Keratinocyte (primary cell): ENCODE data around the gene MYO7B. TPM values are rescaled to one million over a fixed set of nuclear protein-coding genes. Genes with fewer than 3 reads are reported as not detected.

Source experiments
- DNase-seq: peaks from one replicate; pipeline ENCODE4 v3.0.0-alpha.2; 2011; ENCODE audit warnings: low read depth, missing footprints, low spot score
- FAIRE-seq: peaks from 2 replicates; lab custom pipeline; 2011; peaks lifted over from hg19 to GRCh38; lab: Jason Lieb, UNC
- H2AFZ ChIP-seq: 2 replicates; pipeline ENCODE4 v1.6.0; 2012; ENCODE audit warnings: low read length, control low read depth, inconsistent platforms; ENCODE audit not compliant: control insufficient read depth
- H3K27ac ChIP-seq: 2 replicates; pipeline ENCODE4 v1.5.1; 2011; ENCODE audit warnings: low read length; ENCODE audit not compliant: control insufficient read depth, insufficient read depth
- H3K27me3 ChIP-seq: 3 replicates; pipeline ENCODE4 v1.6.0; 2011; ENCODE audit warnings: low read length; ENCODE audit not compliant: control insufficient read depth, insufficient read depth; ENCODE audit errors: extremely low read depth
- H3K36me3 ChIP-seq, 2 experiments: 2 replicates in 1 of 2; 3 replicates in 1 of 2; pipeline ENCODE4 v1.5.1; 2011; ENCODE audit warnings: low read length in 2 of 2, mild to moderate bottlenecking in 1 of 2; ENCODE audit not compliant: control insufficient read depth in 2 of 2, insufficient read depth in 2 of 2; ENCODE audit errors: extremely low read depth in 1 of 2
- H3K4me1 ChIP-seq: 3 replicates; pipeline ENCODE4 v1.5.1; 2011; ENCODE audit warnings: low read length; ENCODE audit not compliant: control insufficient read depth, insufficient read depth; ENCODE audit errors: extremely low read depth
- H3K4me2 ChIP-seq: 3 replicates; pipeline ENCODE4 v1.6.0; 2011; ENCODE audit warnings: low read depth, low read length; ENCODE audit not compliant: control insufficient read depth, insufficient read depth; ENCODE audit errors: extremely low read depth
- H3K4me3 ChIP-seq, 3 experiments: fragments of 200-600 bp in 1 of 3; sonication (generic) in 1 of 3; 2 replicates in 2 of 3; 3 replicates in 1 of 3; pipeline ENCODE4 v1.5.1; 2011 to 2016; ENCODE audit warnings: low read length in 3 of 3, mild to moderate bottlenecking in 3 of 3, control low read depth in 2 of 3, inconsistent platforms in 1 of 3, low read depth in 1 of 3, mixed read lengths in 1 of 3, mixed run types in 1 of 3, moderate library complexity in 1 of 3; ENCODE audit not compliant: control insufficient read depth in 2 of 3, insufficient read depth in 2 of 3; ENCODE audit errors: extremely low read depth in 1 of 3
- H3K79me2 ChIP-seq: 2 replicates; pipeline ENCODE4 v1.6.0; 2012; ENCODE audit warnings: low read length; ENCODE audit not compliant: control insufficient read depth, insufficient read depth
- H3K9ac ChIP-seq: 3 replicates; pipeline ENCODE4 v1.6.0; 2011; ENCODE audit warnings: low read length; ENCODE audit not compliant: control insufficient read depth, insufficient read depth; ENCODE audit errors: extremely low read depth
- H3K9me1 ChIP-seq: 3 replicates; pipeline ENCODE4 v1.6.0; 2011; ENCODE audit warnings: low read length; ENCODE audit not compliant: control insufficient read depth, insufficient read depth; ENCODE audit errors: extremely low read depth
- H3K9me3 ChIP-seq: 2 replicates; pipeline ENCODE4 v1.5.1; 2012; ENCODE audit warnings: low read depth, low read length; ENCODE audit not compliant: control insufficient read depth
- H4K20me1 ChIP-seq: 3 replicates; pipeline ENCODE4 v1.6.0; 2011; ENCODE audit warnings: low read length; ENCODE audit not compliant: control insufficient read depth, insufficient read depth; ENCODE audit errors: extremely low read depth
- CTCF ChIP-seq, 3 experiments: IDR thresholded peaks in 1 of 3; conservative IDR thresholded peaks in 1 of 3; optimal IDR thresholded peaks in 1 of 3; 2 replicates in 2 of 3; 3 replicates in 1 of 3; pipeline versions ENCODE3 to v1.5.1; 2011; ENCODE audit warnings: low read length in 3 of 3, mild to moderate bottlenecking in 3 of 3, moderate library complexity in 2 of 3, control low read depth in 1 of 3, inconsistent platforms in 1 of 3; ENCODE audit not compliant: insufficient read depth in 2 of 3; ENCODE audit errors: extremely low read depth in 1 of 3
- EZH2 ChIP-seq: IDR thresholded peaks from one replicate; pipeline ENCODE4 v1.6.1; 2012; ENCODE audit warnings: inconsistent platforms, mild to moderate bottlenecking, low read length, moderate library complexity
- dilution Hi-C: fragments of 300-500 bp; cut with MboI; formaldehyde crosslinking; loops from one replicate; pipeline ENCODE4 v1.7.0; 2020; ENCODE audit warnings: low sequenced_read_pairs; ENCODE audit not compliant: extremely low pct_ligation_motif_present
- polyA plus RNA-seq, 5 experiments: library from polyadenylated mRNA; depleted of rRNA in 3 of 5; stranded (reverse) in 3 of 5; stranded (forward) in 1 of 5; unstranded in 1 of 5; fragments of >200 nt; gene quantifications; 1 replicate in 1 of 5; 2 replicates in 3 of 5; 3 replicates in 1 of 5; pipeline versions ENCODE4 v1.2.1 to v1.2.3, GENCODE V29; 2011 to 2012; ENCODE audit warnings: missing spikeins in 2 of 5, low read depth in 1 of 5, low replicate concordance in 1 of 5

The MYO7B gene
- polyA plus RNA-seq, 1 donor (not counting 4 experiments of a cell fraction or from before 2014, with no cell fraction given), result not detected

- DNase-seq (no peak), FAIRE-seq (no peak)
- TF ChIP-seq CTCF (optimal IDR thresholded peaks at IDR 0.05 in 1 of 3, IDR thresholded peaks at IDR 0.05 in 1 of 3, conservative IDR thresholded peaks at IDR 0.05 in 1 of 3; ENCODE audit: extremely low read depth in 1 of 3, insufficient read depth in 2 of 3, low read length in 3 of 3) (no peak), EZH2 (no peak)
- H3K27ac ChIP-seq, result no peak overlapping the region
- H3K9ac ChIP-seq, result no peak overlapping the region
- H2AFZ ChIP-seq, result no peak overlapping the region
- H3K4me3 ChIP-seq, result no peak overlapping the region
- peaks cover 8% of the 10 kb centered on the region for H3K4me1 ChIP-seq
- H3K9me1 ChIP-seq, result no peaks in the 10 kb centered on the region
- H4K20me1 ChIP-seq, result no peaks in the 10 kb centered on the region
- no peak overlapping the region for H3K4me2 ChIP-seq
- no peaks in the 10 kb centered on the region for H3K27me3 ChIP-seq
- no peaks in the 10 kb centered on the region for H3K36me3 ChIP-seq
- no peaks in the 10 kb centered on the region for H3K9me3 ChIP-seq
- H3K79me2 ChIP-seq, result no peaks in the 10 kb centered on the region
- dilution Hi-C loops, result no loop called here
Observed at GRCh38 chr2:127650785-127651380, 115.4 kb downstream of the MYO7B start.

GRCh38 chr2:127651381-127651809 lies 115.9 kb downstream of the MYO7B start:
- H2AFZ ChIP-seq, result no peak overlapping the region
- no peak overlapping the region for H3K4me3 ChIP-seq
- no peaks in the 10 kb centered on the region for H3K9me1 ChIP-seq
- no peaks in the 10 kb centered on the region for H3K79me2 ChIP-seq
- FAIRE-seq, result no peak
- DNase-seq, result no peak
- TF ChIP-seq CTCF (optimal IDR thresholded peaks at IDR 0.05 in 1 of 3, IDR thresholded peaks at IDR 0.05 in 1 of 3, conservative IDR thresholded peaks at IDR 0.05 in 1 of 3; ENCODE audit: extremely low read depth in 1 of 3, insufficient read depth in 2 of 3, low read length in 3 of 3) (no peak), EZH2 (no peak)
- no peak overlapping the region for H3K4me2 ChIP-seq
- dilution Hi-C loops, result no loop called here
- no peaks in the 10 kb centered on the region for H3K27me3 ChIP-seq
- H3K4me1 ChIP-seq, result peaks cover 8% of the 10 kb centered on the region
- H3K9me3 ChIP-seq, result no peaks in the 10 kb centered on the region
- H4K20me1 ChIP-seq, result no peaks in the 10 kb centered on the region
- H3K27ac ChIP-seq, result no peak overlapping the region
- H3K9ac ChIP-seq, result no peak overlapping the region
- H3K36me3 ChIP-seq, result no peaks in the 10 kb centered on the region
